22Rv1 (cell line): ENCODE measurements around the gene PPM1H.

Source experiments
- H3K27ac ChIP-seq: fragments of 450-650 bp; 2 replicates; pipeline ENCODE4 v1.5.1; 2017
- CTCF ChIP-seq: fragments of 450-650 bp; IDR thresholded peaks from 2 replicates; pipeline ENCODE4 v1.5.1; 2017; ENCODE audit warnings: mild to moderate bottlenecking
- ZFX ChIP-seq: fragments of 450-650 bp; IDR thresholded peaks from 2 replicates; pipeline ENCODE4 v1.6.1; 2017; ENCODE audit warnings: antibody characterized with exemption, borderline replicate concordance

PPM1H gene

GRCh38 chr12:62651138-62651537, 283.8 kb downstream of the PPM1H start:
- no peak for TF ChIP-seq CTCF
- TF ChIP-seq ZFX: no peak
- no peak overlapping the region for H3K27ac ChIP-seq

GRCh38 chr12:62649412-62650138, 285.4 kb downstream of the PPM1H start:
- TF ChIP-seq CTCF: no peak
- H3K27ac ChIP-seq: no peak overlapping the region

- H3K27ac ChIP-seq: no peak overlapping the region
- TF ChIP-seq ZFX: no peak
- no peak for TF ChIP-seq CTCF
Measured at GRCh38 chr12:62647586-62647985, 287.4 kb downstream of the PPM1H start.

- TF ChIP-seq ZFX: no peak
Measured at GRCh38 chr12:62646566-62646965, 288.4 kb downstream of the PPM1H start.

GRCh38 chr12:62643486-62643885, 291.5 kb downstream of the PPM1H start:
- TF ChIP-seq CTCF: no peak
- TF ChIP-seq ZFX: no peak
- H3K27ac ChIP-seq: no peak overlapping the region

More at GRCh38 chr12:62646566-62646965, 288.4 kb downstream of the PPM1H start:
- H3K27ac ChIP-seq: no peak overlapping the region

- TF ChIP-seq ZFX: no peak
- TF ChIP-seq CTCF: no peak
- no peak overlapping the region for H3K27ac ChIP-seq
Measured at GRCh38 chr12:62642486-62642885, 292.5 kb downstream of the PPM1H start.

GRCh38 chr12:62640910-62641448, 294.0 kb downstream of the PPM1H start:
- no peak overlapping the region for H3K27ac ChIP-seq
- TF ChIP-seq ZFX (no peak), CTCF (no peak)

- H3K27ac ChIP-seq: no peak overlapping the region
- TF ChIP-seq CTCF (no peak), ZFX (no peak)
Measured at GRCh38 chr12:62637679-62638078, 297.3 kb downstream of the PPM1H start.
